Activated T-cell treated with anti-CD3 and anti-CD28 coated beads, Interleukin-2, amount 50 U/mL, for 4 hours (primary cell): ENCODE measurements around the gene TMCO4. TPM values are rescaled to one million over a fixed set of nuclear protein-coding genes. Genes with fewer than 3 reads are reported as not detected.
A peak's percentile ranks its signal among the peaks of the same experiment; 100 is the strongest.

ENCODE experiments used
- ATAC-seq, 2 donors: fragments of 200-7000 bp; cut with Tn5 transposase; one replicate each; pipeline ENCODE4 v1.10.0; 2021
- DNase-seq: peaks from one replicate; pipeline ENCODE4 v3.0.0-alpha.2; 2020
- H3K27me3 Mint-ChIP-seq: one replicate; pipeline ENCODE4 v1.8.0; 2021; ENCODE audit warnings: low read depth, mixed read lengths
- H3K36me3 Mint-ChIP-seq: one replicate; pipeline ENCODE4 v1.8.0; 2022; ENCODE audit warnings: mixed read lengths; ENCODE audit not compliant: insufficient read depth
- H3K4me1 Mint-ChIP-seq: one replicate; pipeline ENCODE4 v1.8.0; 2021; ENCODE audit warnings: low read depth, mixed read lengths
- H3K4me3 Mint-ChIP-seq: one replicate; pipeline ENCODE4 v1.8.0; 2021; ENCODE audit warnings: mild to moderate bottlenecking, moderate library complexity, mixed read lengths
- H3K9me3 Mint-ChIP-seq: one replicate; pipeline ENCODE4 v1.8.0; 2021; ENCODE audit warnings: mixed read lengths
- total RNA-seq, 3 donors: library from RNA; stranded (reverse); gene quantifications; one replicate each; pipeline ENCODE4 v1.2.1, GENCODE V29; 2021

Gene TMCO4
- total RNA-seq, 3 donors from 2014 or later, result 10.4 to 16.1 (median 13.2) TPM

GRCh38 chr1:19655718-19656080 lies 144.0 kb downstream of the TMCO4 start:
- H3K4me1 Mint-ChIP-seq, result peaks cover 11% of the 10 kb centered on the region
- DNase-seq (no peak), ATAC-seq (no peak)
- no peaks in the 10 kb centered on the region for H3K36me3 Mint-ChIP-seq
- H3K27me3 Mint-ChIP-seq, result no peaks in the 10 kb centered on the region
- H3K4me3 Mint-ChIP-seq, result no peak overlapping the region
- H3K9me3 Mint-ChIP-seq, result no peaks in the 10 kb centered on the region

DNA sequence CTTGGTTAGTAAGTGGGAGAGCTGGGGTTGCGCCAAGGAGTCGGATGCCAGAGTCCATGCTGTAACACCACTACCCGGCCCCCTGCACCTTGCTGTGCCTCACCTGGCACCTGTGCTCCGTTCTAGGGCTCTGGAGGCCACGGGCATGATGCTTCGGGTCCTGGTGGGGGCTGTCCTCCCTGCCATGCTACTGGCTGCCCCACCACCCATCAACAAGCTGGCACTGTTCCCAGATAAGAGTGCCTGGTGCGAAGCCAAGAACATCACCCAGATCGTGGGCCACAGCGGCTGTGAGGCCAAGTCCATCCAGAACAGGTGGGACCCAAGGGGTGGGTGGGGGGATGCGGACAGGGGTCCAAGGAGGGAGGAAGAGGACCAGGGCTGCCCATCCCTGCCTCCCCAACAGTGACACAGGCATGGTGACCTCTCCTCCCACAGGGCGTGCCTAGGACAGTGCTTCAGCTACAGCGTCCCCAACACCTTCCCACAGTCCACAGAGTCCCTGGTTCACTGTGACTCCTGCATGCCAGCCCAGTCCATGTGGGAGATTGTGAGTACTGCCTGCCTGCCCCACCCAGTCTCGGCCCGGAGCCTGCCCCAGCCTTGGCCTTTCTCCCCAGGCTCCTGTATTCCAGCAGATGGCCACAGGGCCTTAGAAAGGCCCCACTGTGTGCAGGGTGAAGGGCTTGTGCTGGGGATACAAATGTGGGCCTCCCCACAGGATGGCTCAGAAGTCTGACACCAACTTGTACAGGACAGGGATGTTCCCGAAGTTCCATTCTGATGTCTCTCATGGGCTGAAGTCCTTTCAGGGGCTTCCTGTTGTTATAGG lies 144.6 kb downstream of the TMCO4 start:
- no peak for DNase-seq
- peaks cover 11% of the 10 kb centered on the region for H3K4me1 Mint-ChIP-seq
- ATAC-seq, result no peak
- H3K36me3 Mint-ChIP-seq, result no peaks in the 10 kb centered on the region
- H3K4me3 Mint-ChIP-seq, result no peak overlapping the region
- no peaks in the 10 kb centered on the region for H3K9me3 Mint-ChIP-seq
- H3K27me3 Mint-ChIP-seq, result no peaks in the 10 kb centered on the region

DNA sequence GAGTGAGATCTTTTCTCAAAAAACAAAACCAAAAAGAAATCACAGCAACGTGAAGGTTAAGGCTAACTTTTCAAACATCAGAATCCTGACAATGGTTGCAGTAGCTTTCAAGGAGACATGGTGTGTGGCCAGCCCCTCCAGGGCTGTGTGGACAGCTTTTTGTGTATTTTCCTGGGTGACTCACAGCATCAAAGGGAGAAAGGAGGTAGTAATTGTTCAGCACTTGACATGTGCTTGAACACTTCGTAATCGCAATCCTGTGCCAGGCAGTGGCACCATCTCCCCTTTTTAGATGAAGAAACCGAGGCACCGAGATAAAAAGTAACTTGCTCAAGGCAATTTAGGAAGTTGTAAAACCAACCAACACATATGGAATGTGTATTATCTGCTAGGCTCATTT lies 145.3 kb downstream of the TMCO4 start:
- no peaks in the 10 kb centered on the region for H3K27me3 Mint-ChIP-seq
- ATAC-seq (no peak), DNase-seq (no peak)
- no peaks in the 10 kb centered on the region for H3K9me3 Mint-ChIP-seq
- no peak overlapping the region for H3K4me3 Mint-ChIP-seq
- H3K4me1 Mint-ChIP-seq, result peaks cover 7% of the 10 kb centered on the region
- H3K36me3 Mint-ChIP-seq, result no peaks in the 10 kb centered on the region

- DNase-seq (peak; percentile 44), ATAC-seq (peak; percentile 41 to 58)
- no peaks in the 10 kb centered on the region for H3K36me3 Mint-ChIP-seq
- H3K4me1 Mint-ChIP-seq, result peaks cover 20% of the 10 kb centered on the region
- H3K9me3 Mint-ChIP-seq, result no peaks in the 10 kb centered on the region
- no peak overlapping the region for H3K4me3 Mint-ChIP-seq
- H3K27me3 Mint-ChIP-seq, result no peaks in the 10 kb centered on the region
These were observed 148.5 kb downstream of the TMCO4 start for GRCh38 chr1:19651141-19651737.

- peaks cover 25% of the 10 kb centered on the region for H3K4me1 Mint-ChIP-seq
- no peak for DNase-seq
These were observed 149.1 kb downstream of the TMCO4 start for GRCh38 chr1:19650416-19651140.

DNA sequence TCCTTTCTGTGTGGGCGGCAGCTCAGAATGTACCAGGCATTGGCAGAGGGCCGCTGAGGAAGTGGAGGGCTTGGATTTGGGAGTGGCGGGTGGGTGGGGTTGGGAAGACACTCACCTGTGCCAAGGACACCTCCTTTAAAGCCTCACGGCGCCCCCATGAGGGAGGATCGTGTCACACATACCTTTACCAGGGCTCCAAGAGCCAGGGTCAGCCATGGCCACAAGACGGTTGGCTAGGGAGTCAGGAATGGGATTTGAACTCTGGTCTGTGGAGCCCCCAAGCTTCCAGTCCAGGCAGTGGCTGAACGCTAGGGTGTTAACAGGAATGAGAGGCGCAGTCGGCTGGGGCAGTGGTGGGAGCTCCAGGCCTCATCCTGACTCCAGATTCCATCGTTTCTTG lies 151.0 kb downstream of the TMCO4 start:
- ATAC-seq, result no peak
- Mint-ChIP-seq H3K4me1 (peaks cover 26% of the 10 kb centered on the region), H3K36me3 (no peaks in the 10 kb centered on the region), H3K4me3 (no peak overlapping the region), H3K27me3 (peaks cover 3% of the 10 kb centered on the region), H3K9me3 (no peaks in the 10 kb centered on the region)
- DNase-seq, result no peak

More at GRCh38 chr1:19650416-19651140, 149.1 kb downstream of the TMCO4 start:
- ATAC-seq, result no peak
- no peaks in the 10 kb centered on the region for H3K27me3 Mint-ChIP-seq
- H3K4me3 Mint-ChIP-seq, result no peak overlapping the region
- H3K9me3 Mint-ChIP-seq, result no peaks in the 10 kb centered on the region
- no peaks in the 10 kb centered on the region for H3K36me3 Mint-ChIP-seq

DNA sequence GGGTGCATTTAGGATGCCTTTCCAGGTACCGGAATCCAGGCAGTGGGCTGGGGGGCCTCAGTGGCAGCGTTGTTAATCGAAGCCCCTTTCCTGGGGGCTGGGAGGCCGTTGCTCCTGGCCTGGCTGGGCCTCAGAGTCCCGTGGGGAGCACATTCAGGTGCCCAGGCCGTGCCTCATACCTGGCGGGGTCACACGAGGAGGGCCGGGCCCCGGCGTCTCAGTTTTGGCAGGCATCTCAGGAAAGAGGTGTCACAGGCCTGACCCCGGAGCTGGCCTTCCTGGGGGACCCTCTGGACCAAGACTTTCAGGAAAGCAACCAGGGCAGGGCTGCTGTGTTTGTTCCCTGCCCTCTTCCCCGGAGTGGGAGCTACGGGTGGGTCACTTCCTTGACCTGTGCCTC lies 151.5 kb downstream of the TMCO4 start:
- Mint-ChIP-seq H3K27me3 (peaks cover 5% of the 10 kb centered on the region), H3K9me3 (no peaks in the 10 kb centered on the region), H3K4me3 (no peak overlapping the region), H3K4me1 (peaks cover 29% of the 10 kb centered on the region), H3K36me3 (no peaks in the 10 kb centered on the region)
- no peak for ATAC-seq
- no peak for DNase-seq

DNA sequence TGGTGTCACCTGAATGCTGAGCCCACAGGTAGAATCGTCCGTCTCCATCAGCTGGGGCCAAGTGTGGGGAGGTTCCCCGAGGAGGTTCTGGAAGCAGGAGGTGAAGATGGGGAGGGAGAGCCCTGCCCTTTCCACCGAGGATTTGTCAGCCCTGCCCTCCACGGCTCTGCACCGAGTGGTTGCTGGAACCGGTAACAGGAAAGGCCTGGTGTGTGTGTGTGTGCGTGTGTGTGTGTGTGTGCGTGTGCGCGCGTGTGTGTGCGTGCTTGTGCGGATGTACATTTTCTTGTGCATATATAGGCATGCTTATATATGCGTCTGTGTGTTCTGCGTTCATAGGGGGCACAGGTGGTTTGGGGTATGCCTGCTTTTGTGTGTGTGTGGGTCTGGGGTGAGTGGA lies 152.1 kb downstream of the TMCO4 start:
- Mint-ChIP-seq H3K4me3 (no peak overlapping the region), H3K4me1 (peaks cover 32% of the 10 kb centered on the region), H3K9me3 (no peaks in the 10 kb centered on the region), H3K27me3 (peaks cover 11% of the 10 kb centered on the region), H3K36me3 (no peaks in the 10 kb centered on the region)
- no peak for ATAC-seq
- no peak for DNase-seq

DNA sequence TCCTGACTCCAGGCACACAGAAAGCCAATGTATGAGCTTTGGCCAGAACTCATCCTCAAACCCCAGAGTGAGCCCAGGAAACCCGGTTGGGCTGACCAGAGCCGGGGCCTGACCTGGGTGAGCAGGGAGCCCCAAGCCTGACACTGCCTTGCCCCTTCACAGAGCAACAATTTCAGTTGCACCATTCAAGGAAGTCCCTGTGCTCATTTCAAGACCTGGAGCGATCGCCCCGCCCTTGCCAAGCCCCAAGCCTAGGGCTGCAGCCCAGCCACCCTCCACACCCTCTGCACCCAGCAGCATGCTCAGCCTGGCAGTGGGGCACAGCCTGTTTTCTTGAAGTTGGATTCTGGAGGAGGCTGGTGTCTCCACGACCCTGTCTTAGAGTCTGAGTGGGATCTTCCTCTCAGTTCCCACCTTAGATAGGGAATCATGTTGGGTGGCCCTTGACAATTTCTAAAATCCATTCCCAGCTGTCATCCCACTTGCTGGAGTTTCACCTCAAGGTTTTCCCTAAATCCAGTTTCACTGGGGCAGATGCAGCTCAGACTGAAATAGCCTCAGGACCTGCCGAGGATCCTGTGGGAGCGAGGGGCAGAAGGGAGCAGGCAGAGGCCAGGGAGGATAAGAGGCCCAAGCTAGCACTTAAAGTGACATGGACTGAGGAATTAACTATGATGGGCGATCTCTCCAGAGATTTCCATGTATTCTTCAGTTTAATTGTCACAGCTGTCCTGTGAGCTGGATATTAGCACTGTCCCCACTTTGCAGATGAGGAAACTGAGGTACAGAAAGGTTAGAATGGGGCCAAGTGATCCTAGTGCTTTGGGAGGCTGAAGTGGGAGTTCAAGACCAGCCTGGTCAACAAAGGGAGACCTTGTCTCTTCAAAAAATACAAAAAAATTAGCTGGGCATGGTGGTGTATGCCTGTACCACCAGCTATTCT lies 153.1 kb downstream of the TMCO4 start:
- Mint-ChIP-seq H3K4me3 (peak overlapping the region; percentile 57), H3K4me1 (peaks cover 32% of the 10 kb centered on the region), H3K27me3 (peaks cover 12% of the 10 kb centered on the region), H3K36me3 (no peaks in the 10 kb centered on the region), H3K9me3 (no peaks in the 10 kb centered on the region)
- ATAC-seq, result no peak
- no peak for DNase-seq

- Mint-ChIP-seq H3K27me3 (peaks cover 12% of the 10 kb centered on the region), H3K4me1 (peaks cover 30% of the 10 kb centered on the region), H3K36me3 (no peaks in the 10 kb centered on the region), H3K4me3 (peak overlapping the region; percentile 89), H3K9me3 (no peaks in the 10 kb centered on the region)
- ATAC-seq (no peak), DNase-seq (no peak)
These were observed 154.1 kb downstream of the TMCO4 start for GRCh38 chr1:19645411-19646251.

DNA sequence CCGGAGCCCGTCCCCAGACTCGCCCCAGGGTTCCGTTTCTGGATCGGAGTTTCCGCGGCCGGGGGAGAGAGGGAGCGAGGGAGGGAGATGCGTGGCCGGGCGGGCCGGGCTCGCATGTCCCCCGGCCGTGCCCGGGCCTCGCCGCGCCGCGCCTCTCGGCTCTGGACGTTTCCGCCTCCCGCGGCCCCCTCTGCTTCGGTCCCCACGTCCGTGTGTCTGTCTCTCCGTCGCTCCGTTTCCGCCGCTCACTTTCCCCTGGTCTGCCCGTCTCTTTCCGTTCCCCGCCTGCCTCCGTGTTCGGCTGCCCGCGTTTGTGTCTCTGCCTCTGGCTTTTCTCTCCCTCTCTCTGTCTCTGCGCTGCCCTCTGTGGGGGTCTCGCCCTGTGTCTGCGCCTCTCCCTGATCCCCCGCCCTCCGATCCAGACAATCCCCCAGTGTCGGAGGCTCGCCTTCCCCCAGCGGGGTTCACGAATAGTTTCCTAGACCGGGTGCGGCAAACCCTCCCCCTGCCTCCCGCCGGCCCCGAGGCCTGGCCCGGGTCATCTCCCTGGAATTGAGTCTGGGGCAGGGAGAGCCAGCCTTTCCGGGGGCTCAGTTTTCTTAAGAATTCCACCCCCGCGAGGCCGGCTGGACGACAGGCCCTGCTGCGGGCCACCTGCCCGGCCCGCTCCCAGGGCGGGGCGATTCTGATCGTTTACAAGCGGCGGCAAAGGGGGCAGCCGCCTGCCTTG lies 154.9 kb downstream of the TMCO4 start:
- DNase-seq (no peak), ATAC-seq (peak; percentile 52 to 59)
- H3K4me3 Mint-ChIP-seq, result peak overlapping the region; percentile 89
- no peaks in the 10 kb centered on the region for H3K36me3 Mint-ChIP-seq
- no peaks in the 10 kb centered on the region for H3K9me3 Mint-ChIP-seq
- H3K4me1 Mint-ChIP-seq, result peaks cover 30% of the 10 kb centered on the region
- peaks cover 12% of the 10 kb centered on the region for H3K27me3 Mint-ChIP-seq

DNA sequence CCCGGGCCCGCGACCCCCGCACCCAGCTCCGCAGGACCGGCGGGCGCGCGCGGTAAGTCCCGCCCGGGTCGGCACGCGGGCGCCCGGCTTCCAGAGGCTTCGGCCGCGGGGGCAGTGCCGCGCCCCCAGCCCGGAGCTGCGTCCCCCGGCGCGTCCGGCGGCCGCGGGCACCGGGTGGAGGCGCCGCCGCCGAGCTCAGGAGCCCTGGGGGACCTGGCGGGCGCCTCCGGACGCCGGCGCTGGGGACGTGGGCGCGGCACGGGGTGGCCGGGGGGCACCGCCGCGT lies 155.4 kb downstream of the TMCO4 start:
- no peak for DNase-seq
- no peaks in the 10 kb centered on the region for H3K36me3 Mint-ChIP-seq
- peak in 1 of 2 donors; percentile 22 for ATAC-seq
- H3K9me3 Mint-ChIP-seq, result no peaks in the 10 kb centered on the region
- peaks cover 30% of the 10 kb centered on the region for H3K4me1 Mint-ChIP-seq
- H3K4me3 Mint-ChIP-seq, result no peak overlapping the region
- H3K27me3 Mint-ChIP-seq, result peaks cover 12% of the 10 kb centered on the region
